HG02870 (cell line): ENCODE data around the gene NKAIN2.

Source experiments
- ATAC-seq: cut with Tn5 transposase; IDR thresholded peaks from one replicate; pipeline ENCODE4 v1.9.1; 2021; ENCODE audit warnings: mild to moderate bottlenecking, moderate library complexity; ENCODE audit not compliant: unreplicated experiment

NKAIN2 gene

GRCh38 chr6:124738482-124738881, 934.8 kb downstream of the NKAIN2 start:
- no peak for ATAC-seq

DNA sequence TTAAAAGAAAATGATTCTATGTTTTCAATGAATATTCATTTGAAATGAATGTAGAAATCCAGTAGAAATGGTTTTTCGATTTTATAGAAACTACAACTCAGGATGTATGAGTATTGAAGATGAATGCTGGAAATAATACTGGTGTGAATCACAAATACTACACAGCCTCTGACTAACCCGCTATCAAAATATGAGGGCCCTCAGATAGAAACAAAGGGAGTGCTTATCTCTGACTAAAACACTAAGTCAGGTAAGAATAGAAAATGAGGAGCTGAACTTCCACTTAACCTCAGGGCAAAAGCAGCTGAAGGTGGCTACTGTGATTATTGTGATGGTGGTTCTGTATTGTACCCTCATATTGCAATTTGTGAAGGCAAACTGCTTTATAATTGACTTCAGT, 937.7 kb downstream of the NKAIN2 start:
- ATAC-seq = no peak

GRCh38 chr6:124742971-124743370, 939.3 kb downstream of the NKAIN2 start:
- ATAC-seq = no peak

DNA sequence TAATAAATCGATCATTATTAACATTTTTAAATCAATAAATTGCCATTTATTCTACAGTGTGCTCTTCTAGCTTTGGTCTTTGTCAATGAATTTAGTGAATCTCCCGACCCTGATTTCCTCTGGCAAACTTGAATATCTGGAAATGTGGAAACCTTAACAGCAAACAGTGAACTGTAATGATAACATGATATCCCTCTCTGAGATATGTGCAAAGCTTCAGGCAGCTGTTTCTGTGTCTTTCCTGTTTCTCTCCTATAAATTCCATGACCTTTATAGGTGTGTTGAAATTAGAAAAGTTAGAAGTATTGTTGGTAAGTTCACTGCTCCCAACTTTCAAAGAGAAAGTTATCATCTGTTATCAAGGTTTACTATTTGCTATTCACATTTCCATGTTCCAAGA, 939.8 kb downstream of the NKAIN2 start:
- no peak for ATAC-seq

DNA sequence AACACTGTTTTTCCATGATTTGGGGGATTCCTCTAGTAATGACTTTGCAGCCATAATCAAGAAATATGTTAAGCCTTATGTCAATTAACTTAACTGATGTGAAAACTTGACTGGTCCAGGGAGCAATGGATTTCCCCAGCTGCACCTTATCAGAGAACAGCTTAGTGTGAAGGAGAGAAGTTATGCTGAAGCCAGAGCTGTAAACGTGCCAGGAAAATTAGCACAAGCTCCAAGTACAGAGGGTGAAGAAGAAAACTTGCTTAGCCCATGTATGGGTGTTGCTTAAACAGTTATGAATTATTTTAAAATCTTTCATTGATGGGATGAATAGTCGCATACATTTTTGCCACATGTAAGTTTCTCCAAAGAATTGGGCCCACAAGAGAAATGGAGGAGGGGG, 943.7 kb downstream of the NKAIN2 start:
- ATAC-seq = no peak

GRCh38 chr6:124748778-124749177, 945.1 kb downstream of the NKAIN2 start:
- no peak for ATAC-seq

- no peak for ATAC-seq
These were observed 949.3 kb downstream of the NKAIN2 start for GRCh38 chr6:124753001-124753400.

DNA sequence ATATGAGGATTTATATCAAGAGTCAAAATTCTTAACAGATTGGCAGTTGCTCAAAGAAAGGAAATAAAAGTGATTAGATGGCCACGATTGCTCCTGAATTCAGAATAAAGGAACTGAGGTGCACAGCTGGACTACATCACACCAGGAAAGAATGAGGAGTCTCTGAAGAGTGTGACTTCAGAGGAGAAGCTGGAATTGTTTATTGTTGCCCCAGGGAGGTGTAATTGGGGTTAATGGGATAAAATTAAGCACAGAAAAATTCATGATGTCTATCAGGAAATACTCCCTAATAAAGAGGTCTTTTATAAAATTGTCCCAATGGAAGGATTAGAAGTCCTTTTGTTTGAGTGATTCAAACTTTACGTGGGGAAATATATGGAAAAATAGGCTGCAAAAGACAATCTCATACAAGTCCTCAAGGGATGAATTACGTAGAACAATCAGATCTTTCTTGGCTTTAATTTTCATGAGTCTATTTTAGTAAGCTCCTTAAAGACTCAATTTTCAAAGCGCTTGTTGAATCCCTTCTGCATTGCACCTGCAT, 950.0 kb downstream of the NKAIN2 start:
- ATAC-seq = no peak

DNA sequence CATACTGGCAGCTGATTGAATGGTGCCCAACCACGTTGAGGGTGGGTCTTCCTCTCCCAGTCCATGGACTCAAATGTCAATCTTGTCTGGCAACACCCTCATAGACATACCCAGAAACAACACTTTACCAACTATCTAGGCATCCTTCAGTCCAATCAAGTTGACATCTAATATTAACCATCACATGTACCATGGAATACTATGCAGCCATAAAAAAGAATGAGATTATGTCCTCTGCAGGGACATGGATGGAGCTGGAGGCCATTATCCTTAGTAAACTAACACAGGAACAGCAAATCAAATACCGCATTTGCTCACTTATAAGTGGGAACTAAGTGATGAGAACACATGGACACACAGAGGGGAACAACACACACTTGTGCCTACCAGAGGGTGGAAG, 951.7 kb downstream of the NKAIN2 start:
- no peak for ATAC-seq

DNA sequence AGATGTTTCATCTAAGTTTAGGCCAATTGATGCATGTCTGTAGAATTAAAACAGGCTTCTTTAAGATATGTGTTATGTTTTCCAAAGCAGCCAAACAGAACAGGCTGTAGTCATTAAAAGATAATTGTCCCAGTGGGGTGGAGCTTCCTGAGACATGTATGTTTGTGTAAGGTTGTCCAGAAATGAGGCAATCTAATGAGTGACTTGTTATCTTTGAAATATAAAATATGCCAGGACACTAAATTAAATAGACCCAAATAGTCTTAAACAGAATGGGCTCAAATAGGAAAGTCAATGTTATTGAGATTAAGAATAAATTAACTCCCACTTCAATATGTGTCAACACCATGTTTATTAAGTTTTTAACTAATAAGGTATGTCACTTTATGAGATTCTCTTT, 953.9 kb downstream of the NKAIN2 start:
- ATAC-seq = no peak

GRCh38 chr6:124758663-124759062, 955.0 kb downstream of the NKAIN2 start:
- ATAC-seq = no peak

- ATAC-seq = no peak
These were observed 961.6 kb downstream of the NKAIN2 start for GRCh38 chr6:124765280-124765679.

GRCh38 chr6:124768224-124768623, 964.6 kb downstream of the NKAIN2 start:
- ATAC-seq = no peak

DNA sequence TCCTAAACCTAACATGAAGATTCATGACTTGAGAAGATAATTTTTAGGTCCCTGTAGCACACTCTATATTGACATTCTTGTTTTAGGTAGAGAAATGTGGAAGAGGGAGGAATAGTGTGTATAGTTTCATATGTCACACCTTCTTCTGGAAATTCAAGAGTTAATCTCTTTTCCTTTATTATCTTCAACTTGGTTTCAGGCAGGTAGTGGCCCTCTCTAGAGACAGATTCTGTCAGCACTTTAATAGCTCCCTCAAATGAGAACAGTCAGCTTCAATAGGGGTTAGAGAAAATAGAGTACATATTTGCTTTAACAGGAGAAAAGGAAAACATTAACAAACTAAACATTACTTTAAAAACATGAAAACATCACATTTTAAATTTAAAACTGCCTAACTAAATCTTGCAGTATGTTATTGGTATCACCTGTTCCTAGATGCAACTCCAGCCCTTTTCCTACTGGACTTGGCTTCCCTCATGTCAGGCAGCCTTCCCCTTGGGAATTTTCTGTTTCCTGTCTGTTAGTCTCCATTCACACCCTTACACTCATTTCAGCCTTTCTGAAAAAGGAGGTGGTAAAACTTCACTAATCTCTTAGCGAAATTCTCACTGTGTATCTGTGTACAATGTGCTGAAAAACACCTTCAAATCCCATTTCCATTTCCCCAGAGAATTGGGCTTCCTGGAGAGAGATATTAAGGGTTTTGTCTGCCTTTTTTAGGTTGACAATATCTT, 966.3 kb downstream of the NKAIN2 start:
- ATAC-seq = no peak

DNA sequence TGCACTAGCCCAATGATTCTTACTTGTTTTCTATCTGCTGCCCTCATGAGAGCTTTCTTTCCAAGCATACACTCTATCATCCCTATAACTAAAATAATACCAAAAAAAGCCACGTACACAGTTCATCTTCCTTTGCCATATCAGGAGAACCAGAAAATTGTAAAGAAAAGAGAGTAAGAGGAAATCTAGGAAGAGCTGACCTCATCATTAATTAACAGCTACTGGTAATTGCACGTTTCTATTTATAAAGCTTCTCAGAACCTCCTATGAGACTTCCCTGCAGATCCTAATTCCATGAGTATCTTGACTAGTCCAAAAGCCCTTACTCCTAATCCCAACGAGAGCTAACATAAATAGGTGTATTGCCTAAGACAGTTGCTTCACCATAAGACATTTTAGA, 967.1 kb downstream of the NKAIN2 start:
- ATAC-seq = no peak

GRCh38 chr6:124772733-124773319, 969.2 kb downstream of the NKAIN2 start:
- ATAC-seq = no peak

- no peak for ATAC-seq
These were observed 971.5 kb downstream of the NKAIN2 start for GRCh38 chr6:124775121-124775520.

DNA sequence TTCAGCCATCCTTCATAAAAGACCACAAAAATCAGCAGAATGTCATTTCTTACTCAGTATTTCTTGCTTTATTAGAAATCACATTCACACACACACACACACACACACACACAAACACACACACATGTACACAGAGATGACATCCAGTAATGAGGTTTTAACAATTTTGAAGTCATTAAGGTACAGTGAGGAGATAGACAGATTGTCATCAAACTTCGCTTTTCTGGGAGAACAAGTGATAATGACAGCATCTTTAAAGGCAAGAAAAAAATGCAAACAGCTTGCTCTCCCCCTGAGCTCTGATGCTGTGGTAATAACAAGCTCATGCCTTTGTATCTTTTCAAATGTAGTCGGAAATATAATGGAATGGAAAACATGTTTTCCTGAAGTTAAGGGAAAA, 974.2 kb downstream of the NKAIN2 start:
- no peak for ATAC-seq

- no peak for ATAC-seq
These were observed 977.0 kb downstream of the NKAIN2 start for GRCh38 chr6:124780623-124781022.

DNA sequence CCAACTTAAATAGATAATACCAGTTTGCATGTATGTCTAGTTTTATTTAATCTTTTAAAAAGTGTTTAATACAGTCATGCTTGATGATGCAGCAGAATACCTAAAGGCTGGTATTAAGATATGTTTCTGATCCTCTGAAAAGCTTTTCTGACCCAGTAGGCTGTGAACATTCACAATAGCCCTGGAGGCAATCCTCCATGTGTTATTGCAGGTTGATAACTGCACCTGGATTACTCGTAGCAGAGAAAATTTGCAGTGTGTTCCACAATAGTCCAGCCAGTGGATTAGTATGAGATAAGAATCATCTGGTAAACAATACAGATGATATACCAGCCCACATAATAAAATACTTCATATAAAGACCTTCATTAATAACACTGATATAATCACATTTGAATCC, 979.7 kb downstream of the NKAIN2 start:
- no peak for ATAC-seq

DNA sequence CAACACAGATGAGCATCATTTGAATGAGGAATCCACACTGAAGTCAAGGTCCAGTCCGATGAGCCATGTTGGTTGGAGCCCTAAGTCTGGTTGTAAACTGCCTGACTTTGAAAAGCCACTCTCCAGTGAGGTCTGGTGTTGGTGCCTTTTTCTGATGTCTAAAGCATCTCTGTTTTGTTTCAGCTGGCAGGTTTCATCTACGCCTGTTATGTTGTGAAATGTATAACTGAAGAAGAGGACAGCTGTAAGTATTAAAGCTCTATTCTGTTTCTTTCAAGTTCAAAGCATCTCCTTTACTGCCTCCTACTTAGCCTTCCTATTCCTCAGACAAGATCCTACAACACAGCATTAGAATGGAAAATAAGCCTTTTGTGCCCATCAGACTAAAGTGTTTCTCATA, 987.5 kb downstream of the NKAIN2 start:
- ATAC-seq = no peak

DNA sequence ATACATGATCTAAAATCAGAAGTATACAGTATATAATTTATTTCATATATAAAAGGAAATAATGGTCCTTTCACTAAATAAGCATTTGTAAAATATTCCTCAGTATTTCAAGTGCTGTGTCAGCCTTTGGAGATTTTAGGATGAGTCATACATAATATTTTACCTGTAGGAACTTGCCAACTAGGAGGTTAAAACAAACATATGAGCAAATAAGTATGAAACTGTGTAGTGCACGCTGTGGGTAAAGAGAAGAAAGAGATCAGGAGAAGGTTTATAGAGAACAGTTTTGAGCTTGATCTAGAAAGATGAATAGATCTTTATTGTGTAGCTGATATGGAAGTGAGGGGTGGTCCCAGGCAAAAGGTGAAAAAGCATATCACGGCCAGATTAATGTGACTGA, 988.7 kb downstream of the NKAIN2 start:
- no peak for ATAC-seq

- no peak for ATAC-seq
These were observed 989.7 kb downstream of the NKAIN2 start for GRCh38 chr6:124793398-124793797.
